ENCODE results near the gene CEP41. TPM values are rescaled to one million over a fixed set of nuclear protein-coding genes. Genes with fewer than 3 reads are reported as not detected.

The CEP41 gene
- total and polyA plus RNA-seq, 2 experiments from 2014 or later = 17.4 to 25.0 TPM

GRCh38 chr7:130432886-130433285, 7.9 kb downstream of the CEP41 start:
- H3K36me3 Mint-ChIP-seq (ENCODE audit: low read depth) = no peaks in the 10 kb centered on the region
- ATAC-seq = no peak
- Histone ChIP-seq H3F3A (replicated peaks; ENCODE audit: low read depth) (no peaks in the 10 kb centered on the region), H3K4me1 (ENCODE audit: insufficient read depth) (peaks cover 9% of the 10 kb centered on the region), H2AFZ (no peak overlapping the region), H3K9me2 (ENCODE audit: insufficient read depth) (no peaks in the 10 kb centered on the region), H3K4me3 (no peak overlapping the region), H3K79me2 (replicated peaks; ENCODE audit: insufficient read depth) (peaks cover 6% of the 10 kb centered on the region; the same call in 1 of the 2 replicates), H3K27me3 (ENCODE audit: insufficient read depth) (no peaks in the 10 kb centered on the region), H3K4me2 (no peak overlapping the region), H3K27ac (ENCODE audit: low read depth) (no peak overlapping the region), H4K20me1 (replicated peaks; ENCODE audit: insufficient read depth) (no peaks in the 10 kb centered on the region; the same call in 1 of the 2 replicates), H3K36me3 (ENCODE audit: insufficient read depth) (no peaks in the 10 kb centered on the region)
- H3K4me3 Mint-ChIP-seq = no peak overlapping the region
- peaks cover 2% of the 10 kb centered on the region for H3K27me3 Mint-ChIP-seq (ENCODE audit: insufficient read depth, low read depth, poor library complexity)
- H3K27ac Mint-ChIP-seq = no peak overlapping the region
- no peaks in the 10 kb centered on the region for H3K4me1 Mint-ChIP-seq
- TF ChIP-seq ETS1 (IDR thresholded peaks at IDR 0.05) (no peak), JUNB (IDR thresholded peaks at IDR 0.05; ENCODE audit: unreplicated experiment) (no peak), REST (IDR thresholded peaks at IDR 0.05; ENCODE audit: unreplicated experiment) (no peak), ZNF114 (CRISPR knock-in tag; IDR thresholded peaks at IDR 0.05) (no peak), STAT1 (IDR thresholded peaks at IDR 0.05; ENCODE audit: unreplicated experiment) (no peak), EZH2 (IDR thresholded peaks at IDR 0.05; ENCODE audit: low read depth, unreplicated experiment) (no peak), CREB1 (CRISPR knock-in tag; IDR thresholded peaks at IDR 0.05; ENCODE audit: low read depth) (no peak), NANOG (IDR thresholded peaks at IDR 0.05; ENCODE audit: borderline replicate concordance) (no peak)
- TF ChIP-seq, protein P1, sequence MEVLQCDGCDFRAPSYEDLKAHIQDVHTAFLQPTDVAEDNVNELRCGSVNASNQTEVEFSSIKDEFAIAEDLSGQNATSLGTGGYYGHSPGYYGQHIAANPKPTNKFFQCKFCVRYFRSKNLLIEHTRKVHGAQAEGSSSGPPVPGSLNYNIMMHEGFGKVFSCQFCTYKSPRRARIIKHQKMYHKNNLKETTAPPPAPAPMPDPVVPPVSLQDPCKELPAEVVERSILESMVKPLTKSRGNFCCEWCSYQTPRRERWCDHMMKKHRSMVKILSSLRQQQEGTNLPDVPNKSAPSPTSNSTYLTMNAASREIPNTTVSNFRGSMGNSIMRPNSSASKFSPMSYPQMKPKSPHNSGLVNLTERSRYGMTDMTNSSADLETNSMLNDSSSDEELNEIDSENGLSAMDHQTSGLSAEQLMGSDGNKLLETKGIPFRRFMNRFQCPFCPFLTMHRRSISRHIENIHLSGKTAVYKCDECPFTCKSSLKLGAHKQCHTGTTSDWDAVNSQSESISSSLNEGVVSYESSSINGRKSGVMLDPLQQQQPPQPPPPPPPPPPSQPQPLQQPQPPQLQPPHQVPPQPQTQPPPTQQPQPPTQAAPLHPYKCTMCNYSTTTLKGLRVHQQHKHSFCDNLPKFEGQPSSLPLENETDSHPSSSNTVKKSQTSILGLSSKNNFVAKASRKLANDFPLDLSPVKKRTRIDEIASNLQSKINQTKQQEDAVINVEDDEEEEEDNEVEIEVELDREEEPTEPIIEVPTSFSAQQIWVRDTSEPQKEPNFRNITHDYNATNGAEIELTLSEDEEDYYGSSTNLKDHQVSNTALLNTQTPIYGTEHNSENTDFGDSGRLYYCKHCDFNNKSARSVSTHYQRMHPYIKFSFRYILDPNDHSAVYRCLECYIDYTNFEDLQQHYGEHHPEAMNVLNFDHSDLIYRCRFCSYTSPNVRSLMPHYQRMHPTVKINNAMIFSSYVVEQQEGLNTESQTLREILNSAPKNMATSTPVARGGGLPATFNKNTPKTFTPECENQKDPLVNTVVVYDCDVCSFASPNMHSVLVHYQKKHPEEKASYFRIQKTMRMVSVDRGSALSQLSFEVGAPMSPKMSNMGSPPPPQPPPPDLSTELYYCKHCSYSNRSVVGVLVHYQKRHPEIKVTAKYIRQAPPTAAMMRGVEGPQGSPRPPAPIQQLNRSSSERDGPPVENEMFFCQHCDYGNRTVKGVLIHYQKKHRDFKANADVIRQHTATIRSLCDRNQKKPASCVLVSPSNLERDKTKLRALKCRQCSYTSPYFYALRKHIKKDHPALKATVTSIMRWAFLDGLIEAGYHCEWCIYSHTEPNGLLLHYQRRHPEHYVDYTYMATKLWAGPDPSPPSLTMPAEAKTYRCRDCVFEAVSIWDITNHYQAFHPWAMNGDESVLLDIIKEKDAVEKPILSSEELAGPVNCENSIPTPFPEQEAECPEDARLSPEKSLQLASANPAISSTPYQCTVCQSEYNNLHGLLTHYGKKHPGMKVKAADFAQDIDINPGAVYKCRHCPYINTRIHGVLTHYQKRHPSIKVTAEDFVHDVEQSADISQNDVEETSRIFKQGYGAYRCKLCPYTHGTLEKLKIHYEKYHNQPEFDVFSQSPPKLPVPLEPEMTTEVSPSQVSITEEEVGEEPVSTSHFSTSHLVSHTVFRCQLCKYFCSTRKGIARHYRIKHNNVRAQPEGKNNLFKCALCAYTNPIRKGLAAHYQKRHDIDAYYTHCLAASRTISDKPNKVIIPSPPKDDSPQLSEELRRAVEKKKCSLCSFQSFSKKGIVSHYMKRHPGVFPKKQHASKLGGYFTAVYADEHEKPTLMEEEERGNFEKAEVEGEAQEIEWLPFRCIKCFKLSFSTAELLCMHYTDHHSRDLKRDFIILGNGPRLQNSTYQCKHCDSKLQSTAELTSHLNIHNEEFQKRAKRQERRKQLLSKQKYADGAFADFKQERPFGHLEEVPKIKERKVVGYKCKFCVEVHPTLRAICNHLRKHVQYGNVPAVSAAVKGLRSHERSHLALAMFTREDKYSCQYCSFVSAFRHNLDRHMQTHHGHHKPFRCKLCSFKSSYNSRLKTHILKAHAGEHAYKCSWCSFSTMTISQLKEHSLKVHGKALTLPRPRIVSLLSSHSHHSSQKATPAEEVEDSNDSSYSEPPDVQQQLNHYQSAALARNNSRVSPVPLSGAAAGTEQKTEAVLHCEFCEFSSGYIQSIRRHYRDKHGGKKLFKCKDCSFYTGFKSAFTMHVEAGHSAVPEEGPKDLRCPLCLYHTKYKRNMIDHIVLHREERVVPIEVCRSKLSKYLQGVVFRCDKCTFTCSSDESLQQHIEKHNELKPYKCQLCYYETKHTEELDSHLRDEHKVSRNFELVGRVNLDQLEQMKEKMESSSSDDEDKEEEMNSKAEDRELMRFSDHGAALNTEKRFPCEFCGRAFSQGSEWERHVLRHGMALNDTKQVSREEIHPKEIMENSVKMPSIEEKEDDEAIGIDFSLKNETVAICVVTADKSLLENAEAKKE (CRISPR knock-in tag; IDR thresholded peaks at IDR 0.05) = no peak
- TF ChIP-seq, protein P2, sequence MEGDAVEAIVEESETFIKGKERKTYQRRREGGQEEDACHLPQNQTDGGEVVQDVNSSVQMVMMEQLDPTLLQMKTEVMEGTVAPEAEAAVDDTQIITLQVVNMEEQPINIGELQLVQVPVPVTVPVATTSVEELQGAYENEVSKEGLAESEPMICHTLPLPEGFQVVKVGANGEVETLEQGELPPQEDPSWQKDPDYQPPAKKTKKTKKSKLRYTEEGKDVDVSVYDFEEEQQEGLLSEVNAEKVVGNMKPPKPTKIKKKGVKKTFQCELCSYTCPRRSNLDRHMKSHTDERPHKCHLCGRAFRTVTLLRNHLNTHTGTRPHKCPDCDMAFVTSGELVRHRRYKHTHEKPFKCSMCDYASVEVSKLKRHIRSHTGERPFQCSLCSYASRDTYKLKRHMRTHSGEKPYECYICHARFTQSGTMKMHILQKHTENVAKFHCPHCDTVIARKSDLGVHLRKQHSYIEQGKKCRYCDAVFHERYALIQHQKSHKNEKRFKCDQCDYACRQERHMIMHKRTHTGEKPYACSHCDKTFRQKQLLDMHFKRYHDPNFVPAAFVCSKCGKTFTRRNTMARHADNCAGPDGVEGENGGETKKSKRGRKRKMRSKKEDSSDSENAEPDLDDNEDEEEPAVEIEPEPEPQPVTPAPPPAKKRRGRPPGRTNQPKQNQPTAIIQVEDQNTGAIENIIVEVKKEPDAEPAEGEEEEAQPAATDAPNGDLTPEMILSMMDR (conservative IDR thresholded peaks at IDR 0.05; ENCODE audit: low read depth in 2 of 2) = no peak
- no peak for DNase-seq (ENCODE audit: low spot score)
- H3K9me3 Mint-ChIP-seq = no peaks in the 10 kb centered on the region

Data from GM23338 (cell line).